HG02938 (cell line): ENCODE measurements around the gene VTN.
"Not testable (repeated sequence)": the region's sequence is repeated elsewhere in the genome, so short reads cannot be mapped to it uniquely, and the experiment has no call there.

Experiments used
- ATAC-seq: cut with Tn5 transposase; IDR thresholded peaks from one replicate; pipeline ENCODE4 v1.9.1; 2021; ENCODE audit warnings: mild to moderate bottlenecking, moderate library complexity; ENCODE audit not compliant: unreplicated experiment

Gene VTN

GRCh38 chr17:28345419-28346198, 24.5 kb downstream of the VTN start:
- ATAC-seq = no peak

GRCh38 chr17:28344435-28344901, 25.6 kb downstream of the VTN start:
- no peak for ATAC-seq

- ATAC-seq = no peak
Observed at GRCh38 chr17:28344011-28344410, 26.1 kb downstream of the VTN start.

- ATAC-seq = no peak
Observed at GRCh38 chr17:28343491-28343932, 26.6 kb downstream of the VTN start.

DNA sequence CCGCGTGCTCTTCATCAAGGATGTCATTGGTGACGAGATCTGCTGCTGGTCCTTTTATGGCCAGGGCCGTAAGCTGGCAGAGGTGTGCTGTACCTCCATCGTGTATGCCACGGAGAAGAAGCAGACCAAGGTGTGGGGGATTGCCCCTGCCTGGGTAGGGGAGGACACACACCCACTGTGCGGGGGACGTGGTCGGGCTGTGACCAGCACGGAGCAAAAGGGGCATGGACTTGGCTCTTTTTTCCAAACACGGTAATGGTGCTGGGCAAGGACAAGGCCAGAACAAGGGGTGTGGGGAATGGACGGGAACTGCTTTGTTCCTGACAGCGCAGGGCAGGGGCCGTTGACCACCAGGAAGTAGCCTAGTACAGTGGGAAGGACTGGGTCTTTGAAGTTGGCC, 27.8 kb downstream of the VTN start:
- ATAC-seq = no peak

- ATAC-seq = no peak
Observed at GRCh38 chr17:28341516-28341915, 28.6 kb downstream of the VTN start.

GRCh38 chr17:28340374-28340773, 29.7 kb downstream of the VTN start:
- ATAC-seq = no peak

GRCh38 chr17:28339431-28339830, 30.7 kb downstream of the VTN start:
- ATAC-seq = no peak

- ATAC-seq = not testable (repeated sequence)
Observed at GRCh38 chr17:28338769-28339212, 31.3 kb downstream of the VTN start.

DNA sequence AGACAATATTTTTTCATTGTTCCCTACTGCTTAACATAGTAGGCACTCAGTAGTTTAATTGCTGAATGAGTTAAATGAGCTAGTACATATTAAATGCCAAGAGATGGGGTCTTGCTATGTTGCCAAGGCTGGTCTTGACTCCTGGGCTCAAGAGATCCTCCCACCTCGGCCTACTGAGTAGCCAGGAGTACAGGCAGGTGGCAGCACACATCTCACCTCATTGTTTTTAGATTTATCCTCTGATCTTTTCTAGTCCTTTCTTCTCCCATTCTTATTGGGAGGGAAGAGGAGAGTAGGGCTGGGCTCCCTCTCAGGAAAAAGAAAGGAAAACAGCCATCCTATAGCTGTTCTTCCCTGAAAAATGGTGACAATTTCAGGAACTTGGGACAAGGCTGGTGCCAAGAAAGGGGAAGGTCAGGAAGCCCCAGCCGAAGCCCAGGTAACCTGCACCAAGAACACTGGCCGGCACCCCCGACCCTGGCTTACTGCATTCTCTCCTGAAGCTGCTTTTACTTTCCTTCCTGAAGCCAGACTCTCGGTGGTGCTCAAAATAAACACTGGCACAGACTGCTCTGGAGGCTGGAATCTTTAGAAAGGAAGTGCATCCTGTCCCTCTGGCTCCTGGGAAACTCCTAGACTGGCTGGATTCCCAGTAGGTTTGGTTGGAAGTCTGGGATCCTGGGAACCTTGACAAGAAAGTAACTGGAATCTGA, 31.9 kb downstream of the VTN start:
- no peak for ATAC-seq

DNA sequence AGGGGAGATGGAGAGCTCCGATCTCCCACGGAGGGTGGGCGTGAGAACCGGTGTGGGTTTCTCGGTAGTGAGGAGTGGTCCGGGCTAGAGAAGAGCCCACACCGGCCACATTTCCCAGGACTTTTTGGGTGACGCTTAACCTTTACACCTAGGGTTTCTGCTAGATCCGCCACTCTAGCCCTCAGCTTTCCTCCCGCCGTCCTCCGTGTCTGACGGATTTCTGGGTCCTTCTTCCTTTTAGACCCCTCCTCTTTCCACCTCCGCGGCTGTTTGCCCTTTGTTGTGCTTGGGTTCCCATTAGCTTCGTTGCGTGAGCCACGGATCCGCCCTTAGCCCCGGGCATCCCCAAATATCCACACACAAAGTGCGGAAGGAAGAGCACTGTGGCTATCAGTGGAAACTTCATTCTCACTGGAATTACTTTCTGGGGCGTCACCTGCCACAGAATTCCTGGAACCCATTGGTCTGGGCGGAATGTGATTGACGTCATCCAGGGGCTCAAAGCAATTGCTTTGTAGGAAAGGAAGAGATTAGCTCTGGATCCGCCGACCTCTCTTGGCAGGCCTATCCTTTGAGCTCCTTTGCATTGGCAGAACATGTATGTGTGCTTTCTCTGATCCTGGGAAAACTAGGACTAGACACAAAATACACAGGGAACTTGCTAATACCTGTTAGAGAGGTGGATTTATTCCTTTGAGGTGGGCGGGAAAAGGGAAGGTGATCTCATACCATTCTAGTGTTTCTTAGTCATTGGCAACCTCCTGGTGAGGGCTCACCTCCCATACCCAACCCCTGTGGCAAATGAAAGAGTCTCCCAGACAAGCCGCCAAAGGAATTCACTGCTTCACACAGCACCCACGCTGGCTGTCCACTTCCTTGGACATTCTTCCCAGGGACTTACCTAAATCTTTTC, 33.9 kb downstream of the VTN start:
- ATAC-seq = no peak

- ATAC-seq = peak; percentile 97
Observed at GRCh38 chr17:28335201-28335958, 34.7 kb downstream of the VTN start, which contains the start of the genes IFT20 and TNFAIP1. IFT20 (minus strand) TSS chr17:28335472; CDS start chr17:28331985, 3,487 bp downstream. TNFAIP1 (plus strand) TSS chr17:28335761; CDS start chr17:28339522, 3,761 bp downstream.

DNA sequence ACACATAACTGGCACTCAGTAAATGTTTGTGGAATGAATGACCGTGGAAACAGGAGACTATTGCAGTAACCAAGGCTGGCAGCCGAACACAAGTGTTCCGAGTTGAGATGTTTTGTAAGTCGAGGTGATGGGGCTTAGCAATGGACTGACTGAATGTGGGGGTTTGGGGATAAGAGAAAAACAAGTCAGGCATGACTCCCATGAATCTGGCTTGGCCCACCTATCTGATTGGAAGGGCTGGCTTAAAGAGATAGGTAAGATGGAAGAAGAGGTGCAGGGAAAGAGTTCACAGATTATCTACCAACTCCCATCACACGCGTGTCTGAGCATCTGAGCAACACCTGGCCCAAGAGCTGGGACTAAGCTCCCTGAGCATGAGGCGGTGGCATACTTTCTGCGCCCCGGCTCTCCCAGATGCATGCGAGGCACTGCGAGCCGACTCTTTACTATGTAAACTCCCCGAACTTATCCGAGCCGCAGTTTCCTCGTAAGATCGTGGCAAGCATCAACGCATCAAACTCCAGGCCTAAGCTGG, 35.4 kb downstream of the VTN start:
- peak; percentile 2 for ATAC-seq

- no peak for ATAC-seq
Observed at GRCh38 chr17:28334171-28334570, 35.9 kb downstream of the VTN start.

GRCh38 chr17:28333083-28333746, 36.9 kb downstream of the VTN start:
- no peak for ATAC-seq

GRCh38 chr17:28331891-28332420, 38.2 kb downstream of the VTN start:
- ATAC-seq = no peak

DNA sequence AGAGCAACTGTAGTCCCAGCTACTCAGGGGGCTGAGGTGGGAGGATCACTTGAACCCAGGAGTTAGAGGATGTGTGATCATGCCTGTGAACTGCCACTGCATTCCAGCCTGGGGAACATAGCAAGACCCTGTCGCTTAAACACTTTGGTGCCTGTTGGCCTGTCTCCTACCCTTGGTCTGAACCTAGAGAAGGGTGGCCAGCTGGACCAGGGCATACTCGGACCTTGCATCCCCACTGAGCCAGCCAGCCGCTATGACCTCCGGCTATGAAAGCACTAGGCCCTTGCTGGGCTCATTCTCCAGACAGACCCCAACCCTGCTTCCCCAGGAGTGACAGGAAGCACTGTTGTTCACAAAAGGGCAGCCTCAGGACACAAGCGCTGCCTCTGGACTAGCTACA, 39.4 kb downstream of the VTN start:
- no peak for ATAC-seq

- no peak for ATAC-seq
Observed at GRCh38 chr17:28328325-28328724, 41.8 kb downstream of the VTN start.

- ATAC-seq = no peak
Observed at GRCh38 chr17:28327709-28328108, 42.4 kb downstream of the VTN start.
